Myocyte (in vitro differentiated cells): Measurements from ENCODE around the gene NDUFV2. TPM values are rescaled to one million over a fixed set of nuclear protein-coding genes. Genes with fewer than 3 reads are reported as not detected.
A peak's percentile ranks its signal among the peaks of the same experiment; 100 is the strongest.
"Not testable (repeated sequence)": the region's sequence is repeated elsewhere in the genome, so short reads cannot be mapped to it uniquely, and the experiment has no call there.

Source experiments
- DNase-seq: peaks from one replicate; pipeline ENCODE4 v3.0.0-alpha.2; 2012; ENCODE audit warnings: low read depth
- polyA plus RNA-seq: library from polyadenylated mRNA; unstranded; fragments of >200 nt; gene quantifications from one replicate; pipeline ENCODE4 v1.2.1, GENCODE V29; 2012; ENCODE audit warnings: missing spikeins
- total RNA-seq: library from RNA; depleted of rRNA; stranded (reverse); fragments of >200 nt; gene quantifications from 2 replicates; pipeline ENCODE4 v1.2.3, GENCODE V29; 2014

The NDUFV2 gene
- 194 and 243 TPM in 2 replicates for total RNA-seq
- 115 TPM for polyA plus RNA-seq

GRCh38 chr18:9102508-9103375 is at the start of gene NDUFV2:
Gene NDUFV2 (plus strand): TSS chr18:9102699. CDS start chr18:9102744, 45 bp downstream.
- peak; percentile 97 for DNase-seq

DNA sequence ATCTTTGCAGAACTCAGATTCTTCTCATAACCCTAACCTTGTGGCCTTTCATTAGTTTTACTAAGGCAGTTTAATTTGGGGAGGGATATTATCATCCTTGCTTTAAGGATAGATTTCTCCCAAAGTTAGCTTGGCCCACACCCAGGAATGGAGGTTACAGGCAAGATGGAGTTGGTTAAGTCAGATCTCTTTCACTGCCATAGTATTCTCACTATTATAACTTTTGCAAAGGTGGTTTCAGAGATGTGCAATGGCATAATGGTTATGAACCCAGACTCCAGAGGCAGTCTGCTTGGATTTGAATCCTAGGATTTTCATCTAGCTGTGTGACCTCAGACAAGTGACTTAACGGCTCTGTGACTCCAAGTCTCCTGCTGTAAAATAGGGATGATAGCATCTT is 48.7 kb upstream of the NDUFV2 start:
- DNase-seq: no peak

- DNase-seq: peak; percentile 71
These were observed 47.3 kb upstream of the NDUFV2 start for GRCh38 chr18:9055185-9055584.

GRCh38 chr18:9055626-9056025 is 46.9 kb upstream of the NDUFV2 start:
- DNase-seq: no peak

DNA sequence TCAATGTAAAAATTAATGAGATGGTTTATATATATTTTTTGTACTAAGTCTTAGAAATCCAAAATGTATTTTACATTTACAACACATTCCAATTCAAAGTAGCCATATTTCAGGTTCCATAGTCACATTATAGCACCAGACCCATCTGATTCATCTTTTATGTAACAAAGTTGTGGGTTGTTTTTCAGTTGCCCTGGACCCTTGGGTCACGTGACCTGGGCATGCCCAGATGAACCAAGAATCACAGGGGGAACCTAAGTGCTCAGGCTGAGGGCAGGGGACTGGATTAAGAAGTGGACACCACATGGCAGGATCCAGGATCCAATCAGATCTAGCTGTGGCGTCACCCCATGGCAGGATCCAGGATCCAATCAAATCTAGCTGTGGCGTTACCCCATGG is 44.9 kb upstream of the NDUFV2 start:
- no peak for DNase-seq

GRCh38 chr18:9058406-9058805 is 44.1 kb upstream of the NDUFV2 start:
- DNase-seq: peak; percentile 11

DNA sequence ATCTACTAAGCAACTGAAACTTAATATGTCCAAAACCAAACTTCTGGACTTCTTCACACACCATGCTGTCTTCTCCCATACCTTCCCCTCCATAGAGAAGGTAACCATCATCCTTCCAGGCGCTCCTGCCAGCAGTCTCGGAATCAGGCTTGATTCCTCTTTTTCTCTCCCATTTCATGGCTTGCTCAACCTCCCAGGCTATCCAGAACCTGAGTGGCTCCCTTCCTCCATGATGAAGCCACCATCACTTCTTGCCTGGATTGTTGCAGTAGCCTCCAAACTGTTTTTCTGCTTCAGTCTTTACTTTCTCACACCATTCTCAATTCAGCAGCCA is 40.1 kb upstream of the NDUFV2 start:
- DNase-seq: no peak

- no peak for DNase-seq
These were observed 36.6 kb upstream of the NDUFV2 start for GRCh38 chr18:9065864-9066263.

DNA sequence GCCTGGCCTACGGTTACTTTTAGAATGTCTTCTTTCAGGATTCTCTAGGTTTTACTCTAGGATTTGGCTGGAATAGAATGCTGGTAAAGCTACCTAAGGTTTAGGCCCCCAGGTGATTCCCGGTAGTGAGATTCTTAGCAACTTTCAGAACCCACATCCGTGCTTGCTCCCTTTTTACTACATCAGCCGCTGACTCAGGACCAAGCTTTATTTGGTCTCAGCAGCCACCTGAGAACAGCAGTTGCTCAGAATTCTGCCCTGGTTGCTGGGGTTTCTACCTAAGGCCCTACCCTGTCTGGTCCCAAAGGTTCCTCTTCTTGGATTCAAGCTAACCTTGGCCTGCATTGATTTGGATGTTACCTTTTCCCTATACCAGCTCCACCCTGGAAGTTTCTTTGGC is 36.1 kb upstream of the NDUFV2 start:
- no peak for DNase-seq

- DNase-seq: peak; percentile 12
These were observed 35.6 kb upstream of the NDUFV2 start for GRCh38 chr18:9066817-9067306.

- no peak for DNase-seq
These were observed 34.7 kb upstream of the NDUFV2 start for GRCh38 chr18:9067823-9068222.

DNA sequence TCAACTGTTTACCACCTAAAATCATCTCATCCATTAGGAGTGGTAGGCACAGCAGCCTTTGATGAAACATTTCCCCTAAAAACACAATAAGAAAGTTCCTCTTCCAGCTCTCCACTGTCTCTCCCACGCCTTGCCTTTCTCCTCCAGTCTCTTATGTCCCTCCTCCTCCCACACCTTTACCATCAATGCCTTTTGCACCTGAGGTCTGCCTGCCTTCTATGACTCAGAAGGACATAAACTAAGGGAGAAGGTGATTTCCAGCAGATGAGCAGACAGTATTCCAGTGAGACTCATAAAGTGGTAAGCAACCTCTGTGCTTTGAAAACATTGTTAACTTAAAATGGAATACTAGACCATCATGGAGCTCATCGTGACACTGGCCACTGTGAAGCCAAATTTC is 34.2 kb upstream of the NDUFV2 start:
- no peak for DNase-seq

DNA sequence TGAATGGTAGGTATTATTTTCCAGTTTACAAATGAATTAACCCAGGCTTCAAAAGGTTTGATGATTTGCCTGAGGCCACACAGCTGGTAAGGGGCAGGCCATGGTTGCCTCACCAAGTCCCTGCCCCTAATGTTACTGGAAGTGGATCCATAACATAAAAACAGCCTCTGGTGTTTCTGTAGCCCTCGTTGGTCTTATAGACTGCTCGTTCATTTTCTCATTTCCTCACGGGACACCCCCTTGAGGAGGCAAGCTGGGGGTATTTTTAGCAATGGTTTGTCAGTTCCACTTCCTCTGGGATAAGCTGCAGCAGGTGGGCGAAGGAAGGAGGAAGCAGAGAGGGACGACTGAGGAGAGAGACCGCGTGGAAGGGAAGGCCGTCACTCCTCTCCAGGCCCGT is 32.9 kb upstream of the NDUFV2 start:
- DNase-seq: peak; percentile 91

DNA sequence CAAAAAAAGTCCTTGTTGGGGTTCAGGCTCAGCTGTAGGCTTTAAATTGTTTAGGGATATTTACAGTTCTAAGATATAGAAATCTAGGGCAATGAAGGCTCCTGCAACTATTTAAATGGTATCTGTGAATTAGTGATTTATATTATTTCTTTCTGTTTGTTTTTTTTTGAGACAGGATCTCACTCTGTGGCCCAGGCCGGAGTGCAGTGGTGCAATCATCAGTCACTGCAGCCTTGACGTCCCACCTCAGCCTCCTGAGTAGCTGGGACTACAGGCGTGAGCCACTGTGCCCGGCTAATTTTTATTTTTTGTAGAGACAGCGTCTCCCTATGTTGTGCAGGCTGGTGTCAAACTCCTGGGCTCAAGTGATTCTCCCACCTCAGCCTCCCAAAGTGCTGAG is 32.3 kb upstream of the NDUFV2 start:
- no peak for DNase-seq

GRCh38 chr18:9079818-9080528 is 22.5 kb upstream of the NDUFV2 start:
- no peak for DNase-seq

- DNase-seq: no peak
These were observed 20.6 kb upstream of the NDUFV2 start for GRCh38 chr18:9081940-9082339.

DNA sequence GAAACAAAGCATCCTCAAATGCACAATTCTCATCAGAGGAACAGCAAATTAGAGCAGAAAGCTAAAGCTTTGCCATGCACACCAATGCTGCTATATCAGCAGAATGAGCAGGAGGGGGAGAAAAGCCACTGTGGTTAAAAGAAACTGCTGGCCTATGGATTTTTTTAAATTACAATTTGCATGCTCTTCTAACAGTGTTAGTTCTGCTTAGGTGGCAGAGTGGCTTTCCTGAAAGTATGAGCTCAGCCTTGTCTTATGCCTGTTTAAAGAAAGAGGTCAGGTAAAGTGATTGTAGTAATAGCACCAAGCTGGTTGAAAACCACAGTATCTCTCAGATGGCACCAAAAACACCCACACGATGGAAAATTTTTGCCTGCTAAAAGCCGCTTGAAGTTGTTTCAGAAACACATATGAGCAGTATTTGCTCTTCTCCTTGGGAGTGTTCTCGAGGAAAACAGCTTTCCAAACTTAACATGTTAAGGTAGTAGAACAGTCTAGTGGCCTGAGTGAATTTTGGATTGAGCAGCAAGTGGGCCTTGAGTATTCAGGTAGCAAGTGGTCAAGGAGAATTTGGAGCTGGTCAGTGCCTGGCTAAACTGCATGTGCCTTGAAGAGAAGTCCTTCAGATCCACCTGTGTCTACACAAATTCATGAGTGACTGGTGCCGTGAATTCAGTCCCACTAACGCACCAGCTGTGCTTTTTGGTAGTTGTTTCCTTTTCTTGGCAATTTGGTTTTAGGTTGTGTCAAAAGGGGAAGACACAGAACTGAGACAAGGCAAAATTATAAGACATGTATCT is 19.6 kb upstream of the NDUFV2 start:
- DNase-seq: no peak

GRCh38 chr18:9086015-9086414 is 16.5 kb upstream of the NDUFV2 start:
- DNase-seq: no peak

GRCh38 chr18:9086624-9087023 is 15.9 kb upstream of the NDUFV2 start:
- no peak for DNase-seq

DNA sequence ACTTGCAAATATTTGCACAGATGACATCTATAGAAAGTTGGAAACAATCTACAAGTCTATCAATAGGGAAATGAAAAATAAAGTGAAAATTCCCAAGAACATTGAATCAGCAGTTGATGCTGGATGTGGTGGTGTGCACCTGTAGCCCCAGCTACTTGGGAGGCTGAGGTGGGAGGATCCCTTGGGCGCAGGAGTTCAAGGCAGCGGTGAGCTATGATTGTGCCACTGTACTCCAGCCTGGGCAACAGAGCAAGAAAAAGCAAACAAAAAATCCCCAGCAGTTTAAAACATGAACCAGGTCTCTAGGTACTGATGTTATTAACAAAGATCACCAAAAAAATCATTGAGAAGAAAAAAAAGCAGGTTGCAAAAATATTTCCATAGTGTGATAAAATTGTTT is 15.4 kb upstream of the NDUFV2 start:
- no peak for DNase-seq

DNA sequence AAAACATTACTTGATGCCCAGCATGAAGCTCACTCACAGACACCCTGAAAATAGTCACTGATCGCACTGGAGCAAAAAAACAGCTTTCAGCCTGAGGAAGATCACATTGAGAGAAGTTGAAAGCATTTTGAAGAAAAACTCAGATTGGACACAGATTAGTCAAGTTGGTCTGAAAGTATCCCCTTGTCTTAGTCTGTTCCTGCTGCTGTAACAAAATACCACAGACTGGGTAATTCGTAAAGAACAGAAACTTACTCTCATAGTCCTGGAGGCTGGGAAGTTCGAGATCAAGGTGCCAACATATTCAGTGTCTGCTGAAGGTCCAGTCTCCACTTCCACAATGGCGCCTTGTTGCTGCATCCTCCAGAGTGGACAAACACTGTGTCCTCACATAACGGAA is 14.2 kb upstream of the NDUFV2 start:
- DNase-seq: no peak

- not testable (repeated sequence) for DNase-seq
These were observed 13.8 kb upstream of the NDUFV2 start for GRCh38 chr18:9088727-9089126.
